Measurements from ENCODE around the gene NPPC. TPM values are rescaled to one million over a fixed set of nuclear protein-coding genes. Genes with fewer than 3 reads are reported as not detected.

Gene NPPC
- total RNA-seq, 1 experiment from 2014 or later = not detected

DNA sequence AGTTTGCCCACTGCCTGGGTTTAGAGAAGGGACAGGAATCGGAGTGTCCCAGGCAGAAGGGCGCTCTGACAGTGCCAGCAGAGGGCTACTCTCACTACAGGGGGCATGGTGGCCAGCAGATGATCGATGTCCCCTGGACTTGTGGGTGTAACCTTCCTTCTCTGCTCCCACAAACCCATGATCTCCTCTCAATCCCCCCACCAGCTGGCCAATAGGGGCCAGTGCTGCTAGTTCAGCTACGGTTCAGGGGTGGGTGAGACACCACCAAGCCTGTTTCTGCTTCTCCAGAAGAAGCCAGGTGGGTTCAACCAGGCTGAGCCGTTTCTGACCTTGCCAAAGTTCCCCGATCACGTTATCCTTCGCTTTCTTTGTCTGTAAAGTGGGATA lies 1.3 kb downstream of the NPPC start:
- intact Hi-C loops (cut with micrococcal nuclease; ENCODE audit: unreplicated experiment) = loop anchor here (2.0 to 5.0 kb wide), 2 partner anchors 402 to 517 kb away; no protein-coding TSS in a partner anchor

DNA sequence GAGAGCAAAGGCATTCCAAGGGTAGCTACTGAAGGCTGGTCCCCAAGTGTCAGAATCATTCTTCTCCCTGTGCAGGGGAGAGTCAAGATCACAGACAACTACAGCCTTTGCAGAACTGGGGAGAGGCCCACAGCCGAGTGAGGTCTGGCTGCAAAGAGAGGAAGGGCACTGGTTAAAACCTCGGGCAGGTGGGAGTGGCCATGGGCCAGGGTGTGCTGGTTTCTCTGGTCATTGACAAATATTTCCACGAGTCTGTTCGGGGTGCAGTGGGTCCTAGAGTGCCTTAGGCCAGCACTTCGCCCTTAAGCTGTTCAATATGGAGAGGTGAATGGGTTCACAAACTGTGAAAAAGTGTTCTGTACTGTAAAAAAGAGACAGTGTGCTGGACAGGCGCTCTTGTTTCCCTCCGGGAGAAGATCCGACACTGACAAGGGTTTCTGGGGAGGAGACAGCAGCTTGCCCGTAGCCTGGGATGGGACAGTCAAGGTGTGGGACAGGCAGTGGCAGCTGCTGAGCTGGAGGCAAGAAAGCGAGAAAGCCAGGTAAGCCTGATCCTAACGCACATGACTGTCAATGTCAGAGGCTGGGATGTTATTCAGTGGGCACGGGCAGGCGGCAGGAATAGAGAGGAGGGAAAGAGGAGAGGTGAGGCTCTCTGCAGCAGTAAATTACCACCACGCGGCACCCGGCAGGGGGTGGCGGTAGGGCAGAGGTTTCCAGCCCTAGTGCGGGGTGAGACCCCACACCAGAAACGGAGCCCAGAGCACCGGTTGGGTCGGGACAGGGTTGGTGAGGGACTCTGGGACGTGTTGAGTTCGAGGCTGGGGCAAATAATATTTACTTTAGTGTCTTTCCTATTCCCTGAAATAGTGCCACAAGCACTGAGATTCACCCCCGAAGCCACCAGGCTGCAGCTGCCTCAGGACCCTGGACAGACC lies 2.0 kb downstream of the NPPC start:
- Histone ChIP-seq H4K20me1 (ENCODE audit: insufficient read depth) (no peaks in the 10 kb centered on the region; the same call in 1 of the 2 replicates), H3K36me3 (ENCODE audit: low read depth) (no peaks in the 10 kb centered on the region), H3F3A (ENCODE audit: insufficient read depth, low read depth) (no peaks in the 10 kb centered on the region), H3K9me2 (ENCODE audit: insufficient read depth) (no peaks in the 10 kb centered on the region), H3K4me1 (replicated peaks; ENCODE audit: insufficient read depth) (no peaks in the 10 kb centered on the region), H3K27ac (no peak overlapping the region), H3K4me2 (no peak overlapping the region), H3K4me3 (no peak overlapping the region), H3K27me3 (ENCODE audit: insufficient read depth, low read depth) (peaks cover 22% of the 10 kb centered on the region), H3K9me3 (ENCODE audit: insufficient read depth, low read depth) (no peaks in the 10 kb centered on the region), H3K79me2 (ENCODE audit: low read depth) (no peaks in the 10 kb centered on the region), H2AFZ (no peak overlapping the region)
- no peak for DNase-seq
- intact Hi-C loops (cut with micrococcal nuclease; ENCODE audit: unreplicated experiment) = loop anchor here (2.0 kb wide), 1 partner anchor 403 kb away; no protein-coding TSS in a partner anchor
- no TSS peak for BruUV-seq (replicated peaks)
- ChIA-PET CTCF (interaction anchor here (0.6 kb wide), 1 partner anchor 401 kb away, joined by 3 read pairs; no protein-coding TSS in a partner anchor), POLR2A (ENCODE audit: unreplicated experiment) (no interaction called here)
- TF ChIP-seq, protein P1, sequence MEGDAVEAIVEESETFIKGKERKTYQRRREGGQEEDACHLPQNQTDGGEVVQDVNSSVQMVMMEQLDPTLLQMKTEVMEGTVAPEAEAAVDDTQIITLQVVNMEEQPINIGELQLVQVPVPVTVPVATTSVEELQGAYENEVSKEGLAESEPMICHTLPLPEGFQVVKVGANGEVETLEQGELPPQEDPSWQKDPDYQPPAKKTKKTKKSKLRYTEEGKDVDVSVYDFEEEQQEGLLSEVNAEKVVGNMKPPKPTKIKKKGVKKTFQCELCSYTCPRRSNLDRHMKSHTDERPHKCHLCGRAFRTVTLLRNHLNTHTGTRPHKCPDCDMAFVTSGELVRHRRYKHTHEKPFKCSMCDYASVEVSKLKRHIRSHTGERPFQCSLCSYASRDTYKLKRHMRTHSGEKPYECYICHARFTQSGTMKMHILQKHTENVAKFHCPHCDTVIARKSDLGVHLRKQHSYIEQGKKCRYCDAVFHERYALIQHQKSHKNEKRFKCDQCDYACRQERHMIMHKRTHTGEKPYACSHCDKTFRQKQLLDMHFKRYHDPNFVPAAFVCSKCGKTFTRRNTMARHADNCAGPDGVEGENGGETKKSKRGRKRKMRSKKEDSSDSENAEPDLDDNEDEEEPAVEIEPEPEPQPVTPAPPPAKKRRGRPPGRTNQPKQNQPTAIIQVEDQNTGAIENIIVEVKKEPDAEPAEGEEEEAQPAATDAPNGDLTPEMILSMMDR (conservative IDR thresholded peaks at IDR 0.05) = no peak
- no peak for TF ChIP-seq EZH2 (IDR thresholded peaks at IDR 0.05; ENCODE audit: low read depth)

More for the DNA sequence above, 1.3 kb downstream of the NPPC start:
- Histone ChIP-seq H3K36me3 (ENCODE audit: low read depth) (no peaks in the 10 kb centered on the region), H3K9me3 (ENCODE audit: insufficient read depth, low read depth) (no peaks in the 10 kb centered on the region), H2AFZ (no peak overlapping the region), H4K20me1 (ENCODE audit: insufficient read depth) (no peaks in the 10 kb centered on the region; the same call in 1 of the 2 replicates), H3K27me3 (ENCODE audit: insufficient read depth, low read depth) (peaks cover 22% of the 10 kb centered on the region), H3F3A (ENCODE audit: insufficient read depth, low read depth) (no peaks in the 10 kb centered on the region), H3K4me1 (replicated peaks; ENCODE audit: insufficient read depth) (no peaks in the 10 kb centered on the region), H3K4me3 (no peak overlapping the region), H3K79me2 (ENCODE audit: low read depth) (no peaks in the 10 kb centered on the region), H3K9me2 (ENCODE audit: insufficient read depth) (no peaks in the 10 kb centered on the region), H3K4me2 (peak overlapping the region; percentile 70), H3K27ac (no peak overlapping the region)
- ChIA-PET CTCF (interaction anchor here (0.6 kb wide), 1 partner anchor 1799 kb away, joined by 4 read pairs; no protein-coding TSS in a partner anchor), POLR2A (ENCODE audit: unreplicated experiment) (no interaction called here)
- no peak for TF ChIP-seq EZH2 (IDR thresholded peaks at IDR 0.05; ENCODE audit: low read depth)
- TF ChIP-seq, protein P1 (conservative IDR thresholded peaks at IDR 0.05) = no peak
- DNase-seq = peak in 1 of 2 experiments; percentile 14
- no TSS peak for BruUV-seq (replicated peaks)

DNA sequence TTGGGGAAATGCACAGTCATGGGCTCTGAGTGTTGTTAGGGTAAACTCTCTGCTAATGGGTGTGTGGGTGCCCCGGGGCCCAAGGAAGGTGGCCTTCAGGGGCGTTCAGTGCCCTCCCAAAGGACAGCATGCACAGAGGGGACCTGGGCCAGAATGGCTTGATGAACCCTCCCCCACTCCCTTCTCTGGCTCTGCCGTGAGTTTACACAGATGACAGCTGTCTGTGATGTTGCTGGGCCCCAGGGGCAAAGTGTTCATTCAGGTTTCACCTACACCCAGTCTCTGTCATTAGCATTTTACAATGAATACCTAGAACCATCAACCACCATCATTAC lies 3.2 kb downstream of the NPPC start:
- Histone ChIP-seq H3K27ac (no peak overlapping the region), H3K79me2 (ENCODE audit: low read depth) (no peaks in the 10 kb centered on the region), H3K9me2 (ENCODE audit: insufficient read depth) (no peaks in the 10 kb centered on the region), H3K4me1 (replicated peaks; ENCODE audit: insufficient read depth) (no peaks in the 10 kb centered on the region), H4K20me1 (ENCODE audit: insufficient read depth) (no peaks in the 10 kb centered on the region), H3F3A (ENCODE audit: insufficient read depth, low read depth) (no peaks in the 10 kb centered on the region), H3K4me3 (no peak overlapping the region), H3K9me3 (ENCODE audit: insufficient read depth, low read depth) (no peaks in the 10 kb centered on the region), H2AFZ (no peak overlapping the region), H3K36me3 (ENCODE audit: low read depth) (no peaks in the 10 kb centered on the region), H3K4me2 (no peak overlapping the region), H3K27me3 (ENCODE audit: insufficient read depth, low read depth) (peaks cover 22% of the 10 kb centered on the region; the same call in 1 of the 2 replicates)
- POLR2A ChIA-PET (ENCODE audit: unreplicated experiment) = no interaction called here
- BruUV-seq (replicated peaks) = no TSS peak
- intact Hi-C loops (cut with micrococcal nuclease; ENCODE audit: unreplicated experiment) = no loop called here
- no peak for DNase-seq
- TF ChIP-seq, protein P1 (conservative IDR thresholded peaks at IDR 0.05) = no peak
- no peak for TF ChIP-seq EZH2 (IDR thresholded peaks at IDR 0.05; ENCODE audit: low read depth)
- CTCF ChIA-PET = no interaction called here

Measured in PC-9 (cell line).